NB4 (cell line): ENCODE results near the gene UQCC2.

Experiments used
- DNase-seq: peaks from one replicate; pipeline ENCODE4 v3.0.0; 2010; ENCODE audit warnings: low read depth
- H3K4me3 ChIP-seq: one replicate; pipeline ENCODE4 v1.5.1; 2011; ENCODE audit warnings: mild to moderate bottlenecking, low read depth, low read length, moderate library complexity
- CTCF ChIP-seq: IDR thresholded peaks from one replicate; pipeline ENCODE4 v1.5.1; 2012; ENCODE audit warnings: low read depth, low read length
- MAX ChIP-seq: IDR thresholded peaks from 2 replicates; pipeline ENCODE4 v1.6.1; 2011; ENCODE audit warnings: low read depth, low read length
- MYC ChIP-seq: IDR thresholded peaks from 2 replicates; pipeline ENCODE4 v1.6.1; 2011; ENCODE audit warnings: low read depth, low read length
- POLR2A ChIP-seq: IDR thresholded peaks from 2 replicates; pipeline ENCODE4 v1.6.1; 2011; ENCODE audit warnings: mild to moderate bottlenecking; ENCODE audit not compliant: insufficient read length; ENCODE audit errors: extremely low read depth

Gene UQCC2

GRCh38 chr6:33725222-33725621, 13.7 kb upstream of the UQCC2 start:
- no peak overlapping the region for H3K4me3 ChIP-seq
- no peak for DNase-seq
- TF ChIP-seq POLR2A: no peak
- TF ChIP-seq MYC: no peak
- TF ChIP-seq CTCF: no peak
- TF ChIP-seq MAX: no peak

DNA sequence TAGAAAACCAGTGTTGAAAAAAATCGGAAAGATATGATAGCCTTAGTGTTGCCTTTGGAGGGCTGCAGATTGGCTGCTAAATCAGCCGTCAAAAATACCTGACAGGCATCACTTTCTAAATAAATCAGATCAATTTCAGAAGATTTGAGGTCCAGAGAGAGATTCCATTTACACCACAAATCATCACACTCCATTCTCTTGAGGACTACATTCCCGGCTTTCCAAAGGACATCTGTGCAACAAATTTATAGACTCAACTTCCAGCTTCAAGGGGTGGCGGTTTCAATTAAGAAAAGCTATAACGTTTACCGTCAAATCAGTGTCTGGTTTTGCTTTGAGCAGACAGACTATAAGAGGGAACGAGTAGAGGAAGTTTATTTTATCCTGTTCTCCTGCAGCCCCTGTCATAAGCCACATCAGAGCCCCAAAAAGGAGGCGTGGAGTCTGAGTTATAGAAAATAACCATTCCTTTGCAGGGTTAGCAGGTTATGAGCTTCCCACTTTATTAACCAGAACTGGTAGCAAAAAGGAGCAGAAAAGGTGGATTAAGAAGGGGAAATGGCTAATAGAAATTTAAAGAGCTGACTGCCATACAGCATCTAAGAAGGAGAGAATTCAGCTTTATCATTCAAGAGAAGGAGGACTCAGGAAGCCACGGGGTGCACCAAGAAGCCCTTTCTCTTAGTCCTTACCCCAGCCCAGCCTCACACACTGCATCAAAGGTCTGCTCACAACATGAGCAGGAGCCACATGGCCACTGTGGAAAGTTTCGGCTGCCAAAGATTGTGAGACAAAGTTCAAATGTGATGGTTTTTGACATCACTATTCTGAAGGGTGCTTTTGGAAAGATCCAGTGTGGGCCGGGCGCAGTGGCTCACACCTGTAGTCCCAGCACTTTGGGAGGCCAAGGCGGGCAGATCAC, 12.9 kb upstream of the UQCC2 start:
- no peak for DNase-seq
- TF ChIP-seq MYC (no peak), CTCF (no peak), MAX (no peak), POLR2A (no peak)
- no peak overlapping the region for H3K4me3 ChIP-seq

GRCh38 chr6:33723371-33724085, 12.0 kb upstream of the UQCC2 start:
- TF ChIP-seq CTCF: no peak
- no peak for TF ChIP-seq MYC
- TF ChIP-seq POLR2A: no peak
- no peak for TF ChIP-seq MAX
- H3K4me3 ChIP-seq: no peak overlapping the region
- DNase-seq: no peak

- TF ChIP-seq MAX: no peak
- no peak for TF ChIP-seq POLR2A
- TF ChIP-seq MYC: no peak
- TF ChIP-seq CTCF: no peak
- DNase-seq: no peak
- H3K4me3 ChIP-seq: no peak overlapping the region
Observed at GRCh38 chr6:33722103-33722623, 10.7 kb upstream of the UQCC2 start.

DNA sequence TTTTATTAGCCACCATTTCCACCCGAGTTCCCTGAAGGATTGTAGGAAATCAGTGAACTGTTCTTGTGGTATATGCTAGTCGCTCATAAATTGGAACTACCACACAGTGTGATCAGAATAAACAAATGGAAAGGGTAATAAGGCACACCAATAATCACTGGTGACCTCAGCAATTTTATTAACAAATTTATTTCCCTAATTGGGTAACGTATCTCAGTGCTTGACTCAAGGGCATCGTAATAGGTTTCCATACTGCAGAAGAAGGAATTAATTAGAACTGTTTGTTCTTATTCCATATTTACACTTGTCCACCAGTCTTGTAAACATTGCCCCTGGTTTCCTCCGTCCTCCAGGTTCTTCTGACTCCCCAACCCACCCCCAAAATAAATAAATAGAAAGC, 10.0 kb upstream of the UQCC2 start:
- H3K4me3 ChIP-seq: no peak overlapping the region
- no peak for DNase-seq
- TF ChIP-seq MYC (no peak), CTCF (no peak), MAX (no peak), POLR2A (no peak)
